ENCODE data around the gene CROCC2.

The CROCC2 gene

DNA sequence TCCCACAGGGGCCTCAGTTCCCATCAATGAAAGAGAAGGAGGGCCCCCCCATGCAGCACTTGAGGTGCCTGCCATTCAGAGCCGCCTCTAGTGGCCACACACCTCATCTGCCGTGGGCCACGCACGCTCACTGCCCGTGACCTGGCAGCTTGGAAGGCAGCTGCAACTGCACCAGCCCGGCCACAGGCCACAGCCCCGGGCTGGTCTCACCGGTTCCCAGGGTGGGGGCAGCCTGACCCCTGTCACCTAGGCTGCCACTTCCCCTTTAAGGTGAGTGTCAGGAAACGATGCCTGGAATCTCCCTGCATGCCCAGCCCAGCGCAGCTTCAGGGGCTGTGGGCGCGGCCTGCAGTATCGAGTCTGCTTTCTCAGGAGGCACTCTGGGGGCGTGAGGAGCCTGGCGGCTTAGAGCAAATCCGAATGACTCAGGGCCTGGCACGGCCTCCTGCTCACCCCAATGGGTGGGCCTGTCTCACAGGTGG, 12.7 kb upstream of the CROCC2 start:
- WGBS, 2 experiments (ENCODE audit: insufficient coverage in 2 of 2), result 80 to 87% methylated on average over 9 to 17 of the region's 17 CpGs
- H3K4me1 ChIP-seq (ENCODE audit: control insufficient read depth, insufficient read depth, low read length, poor library complexity, severe bottlenecking), result no peaks in the 10 kb centered on the region
- no peak overlapping the region for H3K4me3 ChIP-seq (ENCODE audit: extremely low read depth, insufficient read depth, low read length, poor library complexity, severe bottlenecking)
- H3K9me3 ChIP-seq (ENCODE audit: control insufficient read depth, low read length), result no peaks in the 10 kb centered on the region
- H3K27ac ChIP-seq (ENCODE audit: low read depth, low read length, severe bottlenecking), result no peak overlapping the region
- no peaks in the 10 kb centered on the region for H3K36me3 ChIP-seq (ENCODE audit: control insufficient read depth, insufficient read depth, low read length)

DNA sequence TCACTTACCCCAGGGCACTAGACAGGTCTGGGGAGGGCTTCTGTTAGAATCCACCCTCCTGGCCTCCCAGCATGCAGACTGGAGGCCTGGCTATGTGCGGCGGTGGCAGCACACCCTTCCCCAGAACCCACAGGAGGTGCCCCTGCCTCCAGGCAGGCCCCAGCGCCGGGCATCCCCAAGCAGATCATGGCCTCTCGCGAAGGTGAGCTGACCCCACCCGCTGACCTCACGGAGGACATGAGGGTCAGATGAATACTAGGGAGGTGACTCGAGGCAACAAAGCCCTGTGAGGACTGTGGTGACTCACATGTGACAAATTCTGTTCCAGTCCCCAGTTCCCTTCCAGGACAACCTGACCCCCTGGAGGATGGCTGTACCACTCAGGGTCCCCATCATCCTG, 12.1 kb upstream of the CROCC2 start:
- no peak overlapping the region for H3K4me3 ChIP-seq (ENCODE audit: extremely low read depth, insufficient read depth, low read length, poor library complexity, severe bottlenecking)
- H3K9me3 ChIP-seq (ENCODE audit: control insufficient read depth, low read length), result no peaks in the 10 kb centered on the region
- H3K36me3 ChIP-seq (ENCODE audit: control insufficient read depth, insufficient read depth, low read length), result no peaks in the 10 kb centered on the region
- H3K4me1 ChIP-seq (ENCODE audit: control insufficient read depth, insufficient read depth, low read length, poor library complexity, severe bottlenecking), result no peaks in the 10 kb centered on the region
- H3K27ac ChIP-seq (ENCODE audit: low read depth, low read length, severe bottlenecking), result no peak overlapping the region
- WGBS, 2 experiments (ENCODE audit: insufficient coverage in 2 of 2), result 97 to 100% methylated on average over 2 to 7 of the region's 9 CpGs

DNA sequence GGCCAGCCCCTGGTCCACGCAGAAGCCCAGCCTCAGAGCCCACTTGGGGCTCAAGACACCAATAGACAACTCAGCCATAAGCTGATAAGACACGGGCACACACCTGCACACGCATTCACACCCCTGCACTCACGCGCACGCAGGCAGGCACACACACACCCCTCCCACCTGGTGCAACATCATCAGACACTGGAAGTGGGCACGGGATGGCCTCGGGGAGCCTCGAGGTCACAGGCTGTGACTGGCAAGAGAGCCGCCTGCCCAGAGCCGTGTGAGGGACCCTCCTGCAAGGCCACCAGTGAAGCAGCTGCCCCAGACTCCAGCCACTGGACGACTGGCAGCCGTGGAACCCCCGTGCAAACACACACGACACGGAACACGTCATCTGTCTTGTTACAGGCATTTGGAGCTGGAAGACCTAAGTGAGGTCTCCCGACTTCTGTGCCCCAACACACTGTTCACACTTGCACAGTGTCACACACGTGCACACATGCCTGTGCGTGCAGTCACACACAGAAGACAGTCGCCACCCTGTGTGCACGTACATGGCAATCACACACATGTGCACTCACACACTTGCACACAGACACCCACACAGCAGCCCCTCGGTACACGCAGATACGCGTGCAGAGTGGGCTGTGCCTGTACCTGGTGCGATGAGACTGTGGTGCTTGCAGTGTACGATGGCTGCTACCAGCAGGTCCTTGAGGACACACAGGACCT, 11.1 kb upstream of the CROCC2 start:
- 94 to 95% methylated on average over 26 to 27 of the region's 28 CpGs for WGBS, 2 experiments (ENCODE audit: insufficient coverage in 2 of 2)
- no peaks in the 10 kb centered on the region for H3K36me3 ChIP-seq (ENCODE audit: control insufficient read depth, insufficient read depth, low read length)
- H3K4me1 ChIP-seq (ENCODE audit: control insufficient read depth, insufficient read depth, low read length, poor library complexity, severe bottlenecking), result no peaks in the 10 kb centered on the region
- no peak overlapping the region for H3K4me3 ChIP-seq (ENCODE audit: extremely low read depth, insufficient read depth, low read length, poor library complexity, severe bottlenecking)
- no peaks in the 10 kb centered on the region for H3K9me3 ChIP-seq (ENCODE audit: control insufficient read depth, low read length)
- no peak overlapping the region for H3K27ac ChIP-seq (ENCODE audit: low read depth, low read length, severe bottlenecking)

DNA sequence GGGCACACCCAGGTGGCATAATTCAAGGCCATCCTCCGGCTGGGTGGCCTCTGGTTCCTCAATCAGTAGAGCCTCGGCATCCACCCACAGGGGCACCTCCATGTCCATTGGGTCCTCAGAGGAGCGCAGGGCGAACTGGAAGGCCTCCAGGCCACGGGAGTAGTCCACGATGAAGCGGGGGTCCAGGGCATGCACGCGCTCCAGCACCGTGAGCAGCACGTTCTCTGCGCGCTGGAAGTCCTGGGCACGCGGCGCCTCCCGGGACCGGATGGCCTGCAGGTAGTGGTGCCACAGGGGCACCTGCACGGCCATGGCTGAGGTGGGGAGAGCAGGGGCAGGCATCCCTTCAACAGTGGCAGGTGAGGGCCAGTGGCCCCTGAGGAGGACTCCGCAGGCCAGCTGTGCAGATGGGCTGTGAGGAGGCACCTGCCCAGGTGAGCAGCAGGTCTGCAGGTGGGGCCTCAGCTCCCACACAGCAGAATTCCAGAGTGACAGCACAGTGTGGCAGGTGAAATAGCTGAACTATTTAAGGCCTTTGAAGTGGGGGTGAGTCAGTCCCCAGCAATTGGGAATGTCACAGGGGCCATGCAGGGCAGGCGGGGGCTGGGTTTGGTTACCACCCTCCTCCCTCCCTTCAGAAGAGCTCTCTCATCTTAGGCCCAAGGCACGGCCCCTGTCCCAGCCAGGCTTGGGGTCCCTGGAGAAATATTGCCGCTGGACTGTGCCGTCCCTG, 10.3 kb upstream of the CROCC2 start, which contains the start of gene MAB21L4:
TSS of gene MAB21L4 (minus strand) at position 501 of the 733 bp plus-strand sequence. CDS start at position 342, 159 bp downstream.
- Histone ChIP-seq H3K4me1 (ENCODE audit: control insufficient read depth, insufficient read depth, low read length, poor library complexity, severe bottlenecking) (no peaks in the 10 kb centered on the region), H3K36me3 (ENCODE audit: control insufficient read depth, insufficient read depth, low read length) (no peaks in the 10 kb centered on the region), H3K9me3 (ENCODE audit: control insufficient read depth, low read length) (no peaks in the 10 kb centered on the region), H3K27ac (ENCODE audit: low read depth, low read length, severe bottlenecking) (no peak within 1 kb of the TSS), H3K4me3 (ENCODE audit: extremely low read depth, insufficient read depth, low read length, poor library complexity, severe bottlenecking) (no peak within 1 kb of the TSS)
- 91 to 93% methylated on average over 21 to 24 of the region's 24 CpGs for WGBS, 2 experiments (ENCODE audit: insufficient coverage in 2 of 2)

DNA sequence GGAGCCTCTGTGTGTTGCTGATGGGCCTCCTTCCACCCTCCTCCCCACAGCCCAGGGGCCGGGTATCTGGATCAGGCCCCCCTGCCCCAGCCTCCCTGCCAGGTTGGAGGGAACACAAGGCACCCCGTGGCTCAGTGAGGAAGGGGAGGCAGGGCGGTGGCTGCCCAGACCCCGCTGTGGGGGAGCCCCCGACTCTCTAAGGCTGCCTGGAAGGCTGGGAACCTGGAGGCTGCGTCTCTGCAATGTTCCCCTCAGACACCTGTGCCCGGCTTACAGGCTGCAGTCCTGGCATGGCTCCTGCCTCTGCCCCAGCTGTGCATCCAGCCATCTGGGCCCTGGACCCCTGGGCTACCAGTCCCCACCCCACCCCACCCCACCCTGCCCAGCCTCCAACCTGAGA, 9.7 kb upstream of the CROCC2 start:
- 66 to 77% methylated on average over 5 of the region's 7 CpGs for WGBS, 2 experiments (ENCODE audit: insufficient coverage in 2 of 2)
- H3K27ac ChIP-seq (ENCODE audit: low read depth, low read length, severe bottlenecking), result no peak overlapping the region
- no peaks in the 10 kb centered on the region for H3K36me3 ChIP-seq (ENCODE audit: control insufficient read depth, insufficient read depth, low read length)
- no peaks in the 10 kb centered on the region for H3K9me3 ChIP-seq (ENCODE audit: control insufficient read depth, low read length)
- no peaks in the 10 kb centered on the region for H3K4me1 ChIP-seq (ENCODE audit: control insufficient read depth, insufficient read depth, low read length, poor library complexity, severe bottlenecking)
- H3K4me3 ChIP-seq (ENCODE audit: extremely low read depth, insufficient read depth, low read length, poor library complexity, severe bottlenecking), result no peak overlapping the region

DNA sequence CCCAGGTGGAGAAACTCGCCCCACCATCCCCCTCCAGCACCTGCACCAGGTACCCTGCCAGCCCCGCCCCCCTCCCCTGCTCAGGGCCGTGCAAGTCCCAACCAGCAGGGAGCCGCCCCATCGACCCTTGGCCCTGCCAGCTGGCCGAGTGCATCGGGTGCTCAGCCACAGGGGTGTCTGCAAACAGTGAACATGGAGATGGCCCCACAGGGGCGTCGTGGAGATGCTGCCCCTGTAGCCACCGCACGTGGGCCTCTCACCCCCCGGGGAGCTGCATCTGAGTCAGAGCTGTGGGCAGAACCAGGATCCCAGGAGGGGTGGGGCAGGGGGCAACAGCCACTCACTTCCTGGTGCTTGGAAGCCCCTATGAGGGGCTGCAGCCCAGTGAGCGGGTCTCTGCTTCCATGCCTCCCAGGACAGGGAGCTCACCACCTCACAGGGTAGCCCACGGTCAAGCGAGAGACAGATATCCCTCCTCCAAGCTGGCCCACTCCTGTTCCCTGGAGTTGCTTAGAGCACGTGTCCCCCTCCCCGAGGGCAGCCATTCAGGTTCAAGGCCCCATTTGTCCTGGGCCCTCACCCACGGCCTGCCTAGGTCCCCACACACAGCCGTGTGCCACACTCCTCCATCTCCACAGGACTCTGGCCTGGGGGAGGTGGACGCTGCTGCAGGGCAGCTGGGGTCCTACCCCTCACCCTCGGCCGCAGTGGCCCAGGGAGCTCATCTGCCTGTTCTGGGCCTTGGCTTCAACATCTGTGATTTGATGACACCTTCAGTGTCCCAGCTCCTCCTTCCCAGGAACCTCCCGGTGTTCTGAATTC, 9.1 kb upstream of the CROCC2 start:
- 79 to 82% methylated on average over 15 to 20 of the region's 23 CpGs for WGBS, 2 experiments (ENCODE audit: insufficient coverage in 2 of 2)
- Histone ChIP-seq H3K4me3 (ENCODE audit: extremely low read depth, insufficient read depth, low read length, poor library complexity, severe bottlenecking) (no peak overlapping the region), H3K4me1 (ENCODE audit: control insufficient read depth, insufficient read depth, low read length, poor library complexity, severe bottlenecking) (no peaks in the 10 kb centered on the region), H3K27ac (ENCODE audit: low read depth, low read length, severe bottlenecking) (no peak overlapping the region), H3K9me3 (ENCODE audit: control insufficient read depth, low read length) (no peaks in the 10 kb centered on the region), H3K36me3 (ENCODE audit: control insufficient read depth, insufficient read depth, low read length) (no peaks in the 10 kb centered on the region)

DNA sequence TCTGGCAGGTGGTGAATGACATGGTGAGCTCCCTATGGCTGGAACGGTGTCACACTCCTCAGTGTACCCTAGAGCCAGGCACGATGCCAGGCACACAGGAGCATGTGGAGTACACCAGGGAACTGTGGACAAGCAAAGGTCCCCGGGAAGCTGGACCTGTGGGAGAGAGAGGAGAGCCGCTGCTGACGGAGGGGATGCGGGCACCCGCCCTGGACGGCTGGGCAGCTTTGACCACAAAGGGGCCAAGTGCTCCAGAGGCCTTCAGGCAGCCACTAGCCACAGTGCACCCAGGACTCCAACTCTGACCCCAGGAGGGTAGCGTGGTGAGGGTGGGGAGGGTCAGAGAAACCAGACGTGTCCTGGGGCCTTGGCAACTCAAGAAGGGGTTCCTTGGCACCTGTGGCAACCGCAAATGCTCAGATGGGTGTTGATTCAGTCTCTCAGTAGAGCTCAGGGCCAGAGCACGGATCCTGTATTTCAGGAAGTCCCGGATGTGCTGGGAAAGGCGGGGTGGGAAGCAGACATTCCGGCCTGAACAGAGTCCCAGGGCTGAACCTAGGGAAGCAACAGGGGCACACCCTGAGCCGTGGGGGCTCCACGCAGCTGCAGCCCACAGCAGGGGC, 7.9 kb upstream of the CROCC2 start:
- Histone ChIP-seq H3K9me3 (ENCODE audit: control insufficient read depth, low read length) (no peaks in the 10 kb centered on the region), H3K27ac (ENCODE audit: low read depth, low read length, severe bottlenecking) (no peak overlapping the region), H3K4me1 (ENCODE audit: control insufficient read depth, insufficient read depth, low read length, poor library complexity, severe bottlenecking) (peaks cover 2% of the 10 kb centered on the region), H3K4me3 (ENCODE audit: extremely low read depth, insufficient read depth, low read length, poor library complexity, severe bottlenecking) (no peak overlapping the region), H3K36me3 (ENCODE audit: control insufficient read depth, insufficient read depth, low read length) (no peaks in the 10 kb centered on the region)
- 90 to 91% methylated on average over 13 of the region's 17 CpGs for WGBS, 2 experiments (ENCODE audit: insufficient coverage in 2 of 2)

DNA sequence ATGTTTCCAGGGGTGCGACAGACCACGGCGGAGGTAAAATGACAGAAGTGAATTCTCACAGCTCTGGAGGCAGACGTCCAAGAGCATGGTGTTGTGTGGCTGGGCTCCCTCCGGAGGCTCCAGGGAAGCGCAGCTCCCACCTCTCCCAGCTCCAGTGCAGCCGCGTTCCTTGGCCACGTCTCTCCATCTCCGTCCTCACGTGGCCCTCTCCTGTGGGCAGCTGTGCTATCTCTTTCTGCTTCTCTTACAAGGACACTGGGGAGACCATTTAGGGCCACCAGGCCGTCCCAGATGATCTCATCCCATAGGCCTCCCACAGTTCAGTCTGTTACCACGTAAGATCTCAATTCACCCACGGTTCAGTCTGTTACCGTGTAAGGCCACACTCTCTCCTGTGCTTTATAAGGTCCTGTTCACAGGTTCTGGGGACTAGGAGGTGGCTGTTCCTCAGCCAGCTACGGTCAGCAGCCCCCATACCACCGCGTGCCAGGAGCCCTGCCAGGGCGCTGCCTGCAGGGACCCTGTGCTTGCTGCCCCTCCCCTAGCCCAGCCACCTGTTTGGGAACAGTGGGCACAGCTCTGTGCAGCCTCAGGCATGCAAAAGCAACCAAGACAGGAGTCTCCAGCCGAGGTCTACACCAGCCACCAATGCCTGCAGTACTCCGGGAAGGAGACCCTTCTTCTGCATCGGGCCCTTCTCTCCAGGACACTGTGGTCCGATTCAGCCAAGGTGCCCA, 7.2 kb upstream of the CROCC2 start:
- Histone ChIP-seq H3K27ac (ENCODE audit: low read depth, low read length, severe bottlenecking) (no peak overlapping the region), H3K9me3 (ENCODE audit: control insufficient read depth, low read length) (no peaks in the 10 kb centered on the region), H3K4me1 (ENCODE audit: control insufficient read depth, insufficient read depth, low read length, poor library complexity, severe bottlenecking) (peaks cover 2% of the 10 kb centered on the region), H3K4me3 (ENCODE audit: extremely low read depth, insufficient read depth, low read length, poor library complexity, severe bottlenecking) (no peak overlapping the region), H3K36me3 (ENCODE audit: control insufficient read depth, insufficient read depth, low read length) (no peaks in the 10 kb centered on the region)
- 88 to 92% methylated on average over 20 to 23 of the region's 23 CpGs for WGBS, 2 experiments (ENCODE audit: insufficient coverage in 2 of 2)

DNA sequence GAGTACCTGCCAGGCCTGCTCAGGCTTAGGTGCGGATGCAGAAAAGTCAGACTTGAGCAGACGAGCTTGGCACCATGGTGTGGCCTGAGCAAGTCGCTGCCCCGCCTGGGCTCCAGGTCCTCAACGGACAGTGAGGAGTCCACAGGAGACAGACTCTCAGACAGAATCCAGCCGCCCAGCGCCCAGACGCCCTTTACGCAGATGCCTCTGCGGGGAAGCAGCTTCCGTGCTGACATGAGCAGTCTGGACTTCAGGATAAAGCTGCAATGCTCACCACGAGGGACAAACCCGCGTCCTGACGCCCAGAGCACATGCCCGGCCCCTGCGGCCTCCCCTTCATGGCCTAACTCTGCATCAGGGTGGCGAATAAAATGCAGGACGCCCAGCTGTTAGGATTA, 6.7 kb upstream of the CROCC2 start:
- peaks cover 2% of the 10 kb centered on the region for H3K4me1 ChIP-seq (ENCODE audit: control insufficient read depth, insufficient read depth, low read length, poor library complexity, severe bottlenecking)
- no peak overlapping the region for H3K27ac ChIP-seq (ENCODE audit: low read depth, low read length, severe bottlenecking)
- no peaks in the 10 kb centered on the region for H3K36me3 ChIP-seq (ENCODE audit: control insufficient read depth, insufficient read depth, low read length)
- WGBS, 2 experiments (ENCODE audit: insufficient coverage in 2 of 2), result 94 to 95% methylated on average over 18 to 19 of the region's 19 CpGs
- H3K9me3 ChIP-seq (ENCODE audit: control insufficient read depth, low read length), result no peaks in the 10 kb centered on the region
- no peak overlapping the region for H3K4me3 ChIP-seq (ENCODE audit: extremely low read depth, insufficient read depth, low read length, poor library complexity, severe bottlenecking)

All from mesodermal cell (in vitro differentiated cells).